NCI-H146 (cell line): Measurements from ENCODE around the gene CHRNA10.

Experiments
- DNase-seq: peaks from one replicate; lab custom pipeline; 2025; lab: John Stamatoyannopoulos, UW

CHRNA10 gene

DNA sequence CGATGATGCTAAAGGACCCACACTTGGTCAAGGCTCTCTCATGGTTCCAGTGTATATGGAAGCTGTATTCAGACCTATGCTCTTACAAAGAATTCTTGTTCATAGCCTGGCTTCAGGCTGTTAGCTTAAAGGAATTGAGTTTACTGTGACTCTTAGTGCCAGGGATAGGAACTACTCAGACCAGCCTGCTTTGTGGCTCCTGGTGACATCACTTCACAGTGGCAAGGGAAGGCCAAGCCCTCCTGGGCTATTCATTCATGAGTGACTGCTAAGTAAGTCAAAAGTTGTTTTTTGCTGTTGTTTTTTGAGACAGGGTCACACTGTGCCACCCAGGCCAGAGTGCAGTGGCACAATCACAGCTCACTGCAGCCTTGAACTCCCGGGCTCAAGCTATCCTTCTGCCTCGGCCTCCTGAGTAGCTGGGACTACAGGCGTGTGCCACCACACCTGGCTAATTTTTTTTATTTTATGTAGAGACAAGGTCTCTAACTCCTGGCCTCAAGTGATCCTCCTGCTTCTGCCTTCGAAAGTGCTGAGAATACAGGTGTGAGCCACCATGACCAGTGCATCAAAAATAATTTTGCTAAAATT lies 39.0 kb downstream of the CHRNA10 start:
- DNase-seq = no peak

DNA sequence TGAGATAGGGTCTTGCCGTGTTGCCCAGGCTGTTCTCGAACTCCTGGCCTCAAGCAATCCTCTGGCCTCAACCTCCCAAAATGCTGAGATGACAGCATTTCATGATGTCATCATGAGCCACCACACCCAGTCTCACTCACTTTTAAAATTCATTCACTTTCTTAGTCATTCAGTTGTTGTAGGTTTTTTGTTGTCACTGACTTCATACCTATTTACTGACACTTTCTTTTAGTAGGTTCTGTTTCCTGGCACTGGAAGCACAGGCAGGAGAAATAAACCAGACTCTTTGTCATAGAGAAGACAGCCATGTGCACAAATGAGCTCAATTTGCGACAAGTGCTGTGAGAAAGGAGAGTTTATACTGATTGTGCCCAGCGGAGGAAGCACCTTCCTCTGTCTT lies 39.9 kb downstream of the CHRNA10 start:
- no peak for DNase-seq

DNA sequence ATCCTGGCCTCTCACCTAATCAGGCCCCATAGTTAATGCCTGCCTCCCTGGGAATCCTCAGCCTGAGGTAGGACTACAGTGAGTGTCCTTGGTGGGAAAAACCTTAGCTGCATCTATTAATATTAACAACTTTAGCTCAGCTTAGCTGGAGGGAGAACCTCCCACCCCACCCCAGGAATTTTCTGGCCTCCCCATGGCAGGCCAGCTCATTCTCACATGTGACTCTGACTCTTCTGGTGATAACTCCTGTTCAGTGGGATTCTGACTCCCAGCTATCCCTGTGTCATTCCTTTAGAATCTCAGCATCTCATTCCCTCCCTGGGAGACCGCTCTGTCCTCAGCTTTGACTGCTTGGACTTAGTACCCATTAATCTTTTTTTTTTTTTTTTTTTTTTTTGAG lies 43.9 kb downstream of the CHRNA10 start:
- no peak for DNase-seq

DNA sequence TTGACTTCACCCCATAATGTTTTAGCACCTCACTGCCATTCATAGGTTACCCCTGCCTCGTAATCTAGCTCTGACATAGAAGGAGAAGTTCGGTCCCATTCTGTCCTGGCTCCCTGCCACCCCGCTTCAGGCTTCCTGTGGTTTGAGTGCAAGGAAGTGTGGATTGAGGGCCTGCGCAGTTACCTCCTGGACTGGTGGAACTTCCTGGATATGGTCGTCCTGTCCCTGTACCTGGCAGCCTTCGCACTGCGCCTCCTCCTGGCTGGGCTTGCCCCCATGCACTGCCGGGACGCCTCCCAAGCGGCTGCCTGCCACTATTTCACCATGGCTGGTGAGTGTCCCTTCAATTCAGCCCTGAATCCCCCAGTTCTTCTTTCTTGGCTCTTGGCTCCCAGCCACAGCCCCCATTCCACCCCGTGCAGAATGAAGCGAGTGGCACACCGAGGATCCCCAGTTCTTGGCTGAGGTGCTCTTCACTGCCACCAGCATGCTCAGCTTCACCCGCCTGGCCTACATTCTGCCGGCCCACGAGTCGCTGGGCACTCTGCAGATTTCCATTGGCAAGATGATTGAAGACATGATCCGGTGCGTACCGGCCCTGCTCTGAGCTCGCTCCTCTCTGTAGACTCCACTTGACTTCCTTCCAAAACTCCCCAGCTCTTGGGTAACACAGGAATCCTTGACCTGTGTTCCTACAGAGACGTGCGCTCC lies 44.8 kb downstream of the CHRNA10 start:
- no peak for DNase-seq

DNA sequence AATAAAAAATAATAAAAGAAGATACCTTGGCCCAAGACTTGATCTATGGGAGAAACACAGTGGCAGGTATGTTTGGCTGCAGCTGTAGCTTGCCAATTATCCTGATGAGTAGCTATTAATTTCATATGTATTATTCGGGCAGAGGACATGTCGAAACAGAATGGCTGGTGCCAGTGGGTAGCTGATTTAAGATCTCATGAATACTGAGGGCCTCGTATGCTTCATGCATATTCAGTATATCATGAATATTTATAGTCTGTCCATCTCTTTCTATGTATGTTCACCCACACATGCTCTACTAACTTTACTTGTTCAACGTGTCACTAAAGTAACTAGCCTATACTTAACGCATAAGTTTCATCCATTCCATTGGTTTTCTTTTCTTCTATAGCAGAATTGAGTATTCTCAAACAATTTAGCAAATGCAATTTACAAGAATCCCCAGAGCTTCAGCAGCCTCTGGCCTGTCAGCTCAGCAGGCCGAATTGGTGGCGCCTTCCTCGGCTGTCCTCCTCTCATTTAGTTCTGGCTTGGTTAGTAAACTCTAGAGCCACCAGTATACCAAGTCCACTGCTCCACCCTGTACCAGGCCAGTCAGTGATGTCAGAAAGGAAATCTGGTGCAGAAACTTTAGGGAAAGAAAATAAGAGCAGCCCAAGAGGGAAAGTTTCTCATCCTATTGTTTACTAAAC lies 47.3 kb downstream of the CHRNA10 start:
- DNase-seq = no peak

DNA sequence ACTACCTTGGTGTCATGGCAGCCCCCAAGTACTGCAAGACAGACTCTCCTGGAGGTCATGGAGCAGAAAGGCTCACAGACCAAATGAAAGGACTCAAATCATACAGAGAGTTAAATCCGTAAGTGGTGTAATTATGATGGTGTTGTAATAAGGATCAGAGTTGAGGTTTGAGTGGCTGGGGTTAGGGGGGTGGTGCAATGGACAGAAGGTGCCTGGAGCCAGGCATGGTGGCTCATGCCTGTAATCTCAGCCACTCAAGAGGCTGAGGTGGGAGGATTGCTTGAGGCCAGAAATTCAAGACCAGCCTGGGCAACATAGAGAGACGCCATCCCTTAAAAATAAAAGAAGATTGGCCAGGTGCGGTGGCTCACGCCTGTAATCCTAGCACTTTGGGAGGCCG lies 48.1 kb downstream of the CHRNA10 start:
- no peak for DNase-seq

DNA sequence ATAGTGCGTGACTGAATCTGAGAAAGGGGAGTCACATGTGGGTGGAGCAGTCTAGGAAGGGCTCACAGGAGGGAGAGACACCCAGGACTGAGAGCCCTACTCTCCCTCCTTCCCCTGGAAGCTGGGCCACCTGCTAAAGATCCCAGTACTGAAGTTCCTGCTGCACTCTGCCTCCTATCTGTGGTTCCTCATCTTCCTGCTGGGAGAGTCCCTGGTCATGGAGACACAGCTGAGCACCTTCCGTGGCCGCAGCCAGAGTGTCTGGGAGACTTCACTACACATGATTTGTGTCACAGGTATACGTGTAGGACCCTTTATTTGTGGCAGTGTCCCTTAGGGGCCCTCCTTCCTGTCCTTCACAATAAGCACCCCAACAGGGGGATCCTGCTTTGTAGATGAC lies 48.7 kb downstream of the CHRNA10 start:
- no peak for DNase-seq

DNA sequence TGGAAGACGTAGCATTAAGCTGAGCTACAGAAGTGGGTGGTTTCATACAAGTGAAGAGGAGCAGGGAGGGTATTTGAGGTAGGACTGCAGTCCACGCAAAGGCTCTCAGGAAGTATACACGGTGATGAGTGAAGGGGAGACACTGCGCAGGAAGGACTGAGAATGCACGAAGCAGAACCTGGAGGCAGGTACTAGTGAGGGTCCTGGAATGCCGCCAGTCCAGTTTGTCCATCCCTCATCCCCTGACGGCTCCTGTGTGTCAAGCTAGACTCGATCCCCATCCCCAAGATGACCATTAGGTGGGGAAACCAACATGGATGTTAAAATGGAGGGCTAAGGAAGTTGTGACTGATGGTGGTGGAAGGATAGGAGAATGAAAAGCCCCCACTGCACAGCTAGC lies 53.2 kb downstream of the CHRNA10 start:
- no peak for DNase-seq

DNA sequence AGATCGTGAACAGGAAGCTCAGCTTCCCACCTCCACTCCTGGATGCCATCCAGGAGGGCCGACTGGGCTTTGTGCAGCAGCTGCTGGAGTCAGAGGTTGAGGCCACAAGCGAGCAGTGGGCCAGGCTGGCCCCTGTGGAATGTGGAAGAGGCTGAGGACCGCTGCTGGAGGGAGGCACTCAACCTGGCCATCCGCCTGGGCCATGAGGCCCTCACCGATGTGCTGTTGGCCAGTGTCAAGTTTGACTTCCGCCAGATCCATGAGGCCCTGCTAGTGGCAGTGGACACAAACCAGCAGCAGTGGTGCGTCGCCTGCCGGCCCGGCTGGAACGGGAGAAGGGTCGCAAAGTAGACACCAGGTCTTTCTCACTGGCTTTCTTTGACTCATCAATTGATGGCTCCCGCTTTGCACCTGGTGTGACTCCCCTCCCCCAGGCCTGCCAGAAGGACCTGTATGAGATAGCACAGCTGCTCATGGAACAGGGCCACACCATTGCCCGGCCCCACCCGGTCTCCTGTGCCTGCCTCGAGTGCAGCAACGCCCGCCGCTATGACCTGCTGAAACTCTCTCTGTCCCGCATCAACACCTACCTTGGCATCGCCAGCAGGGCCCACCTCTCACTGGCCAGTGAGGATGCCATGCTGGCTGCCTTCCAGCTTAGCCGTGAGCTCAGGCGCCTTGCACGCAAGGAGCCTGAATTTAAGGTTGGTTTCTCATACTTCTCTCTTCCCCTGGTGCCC lies 54.3 kb downstream of the CHRNA10 start:
- no peak for DNase-seq

DNA sequence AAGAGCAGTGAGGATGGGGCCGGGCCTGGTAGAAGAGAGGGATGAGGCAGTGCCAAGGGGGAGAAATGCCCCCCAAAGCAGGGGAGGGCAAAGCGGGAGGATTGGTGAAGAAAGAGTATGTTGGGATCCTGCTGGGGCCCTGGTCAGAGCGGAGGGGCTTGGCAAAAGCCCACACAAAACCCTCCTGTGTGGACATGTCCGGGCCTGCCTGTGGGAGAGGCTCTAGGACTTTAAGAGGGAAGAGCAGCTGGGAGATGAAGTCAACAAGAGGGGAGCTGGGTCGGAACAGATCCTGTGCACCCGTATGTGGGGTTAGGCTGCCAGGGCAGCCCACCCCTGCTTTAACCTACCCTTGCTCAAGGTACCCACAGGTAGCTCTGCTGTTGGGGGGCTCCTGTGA lies 55.2 kb downstream of the CHRNA10 start:
- no peak for DNase-seq
